Endodermal cell (in vitro differentiated cells): Measurements from ENCODE around the gene NUS1. TPM values are rescaled to one million over a fixed set of nuclear protein-coding genes. Genes with fewer than 3 reads are reported as not detected.

Source experiments
- DNase-seq: peaks from one replicate; pipeline ENCODE4 v3.0.0-alpha.2; 2017
- H3K27ac ChIP-seq: 2 replicates; pipeline ENCODE4 v1.5.1; 2013; ENCODE audit warnings: mild to moderate bottlenecking, low read depth, low read length, moderate library complexity
- H3K27me3 ChIP-seq: 2 replicates; pipeline ENCODE4 v1.6.1; 2013; ENCODE audit warnings: mild to moderate bottlenecking, low read length, moderate library complexity; ENCODE audit not compliant: insufficient read depth, control insufficient read depth, poor library complexity, severe bottlenecking
- H3K36me3 ChIP-seq: 2 replicates; pipeline ENCODE4 v1.7.0; 2013; ENCODE audit warnings: mild to moderate bottlenecking, low read length, moderate library complexity; ENCODE audit not compliant: control insufficient read depth, insufficient read depth
- H3K4me1 ChIP-seq: one replicate; pipeline ENCODE4 v1.7.0; 2013; ENCODE audit warnings: low read length; ENCODE audit not compliant: control insufficient read depth, insufficient read depth
- H3K4me3 ChIP-seq: 2 replicates; pipeline ENCODE4 v1.5.1; 2013; ENCODE audit warnings: mild to moderate bottlenecking, low read length, moderate library complexity
- H3K9ac ChIP-seq: 2 replicates; pipeline ENCODE4 v1.6.1; 2013; ENCODE audit warnings: mild to moderate bottlenecking, low read length, moderate library complexity; ENCODE audit not compliant: poor library complexity, severe bottlenecking; ENCODE audit errors: extremely low read depth
- H3K9me3 ChIP-seq: 2 replicates; pipeline ENCODE4 v1.6.1; 2013; ENCODE audit warnings: mild to moderate bottlenecking, low read length, moderate library complexity; ENCODE audit not compliant: control insufficient read depth
- H3K27ac Mint-ChIP-seq: 2 replicates; pipeline ENCODE4 v1.8.0; 2020; ENCODE audit warnings: mixed read lengths
- H3K27me3 Mint-ChIP-seq: 2 replicates; pipeline ENCODE4 v1.8.0; 2021; ENCODE audit warnings: mild to moderate bottlenecking, mixed read lengths; ENCODE audit not compliant: insufficient read depth
- H3K36me3 Mint-ChIP-seq: 2 replicates; pipeline ENCODE4 v1.8.0; 2020; ENCODE audit warnings: low read depth, mixed read lengths
- H3K4me1 Mint-ChIP-seq: 2 replicates; pipeline ENCODE4 v1.8.0; 2020; ENCODE audit warnings: mixed read lengths
- H3K4me3 Mint-ChIP-seq: 2 replicates; pipeline ENCODE4 v1.8.0; 2020; ENCODE audit warnings: mild to moderate bottlenecking, moderate library complexity, mixed read lengths
- H3K9me3 Mint-ChIP-seq: 2 replicates; pipeline ENCODE4 v1.8.0; 2020; ENCODE audit warnings: mild to moderate bottlenecking, mixed read lengths
- CTCF ChIP-seq: fragments of 200-600 bp; sonication (generic); conservative IDR thresholded peaks from 2 replicates; pipeline ENCODE4 v1.5.0; 2021; ENCODE audit warnings: antibody characterized with exemption, mild to moderate bottlenecking
- WGBS, 2 experiments: methylation state at CpG; one replicate each; pipeline versions ENCODE4 v1.1.5 to v1.1.7; 2013; ENCODE audit warnings: missing lambda C conversion rate in 2 of 2, mixed read lengths in 1 of 2; ENCODE audit not compliant: insufficient coverage in 1 of 2, insufficient read length in 1 of 2; 5-methylcytosine and 5-hydroxymethylcytosine counted together
- long read RNA-seq, 4 experiments: library from polyadenylated mRNA in 2 of 4; library from RNA in 1 of 4; library from capped mRNA in 1 of 4; stranded (forward) in 3 of 4; unstranded in 1 of 4; transcript quantifications; one replicate each; pipeline ENCODE4 v2.0.0, GENCODE V29; 2020 to 2021; ENCODE audit warnings: inconsistent platforms in 1 of 4
- polyA plus RNA-seq, 2 experiments: library from polyadenylated mRNA; stranded (reverse); fragments of 50-300 nt; gene quantifications; one replicate each; pipeline ENCODE4 v1.2.3, GENCODE V29; 2013
- total RNA-seq, 2 donors: library from RNA; stranded (reverse); fragmentation: NEBNext Ultra II Directional in 1 of 2; extraction: Animal tissue kit (Norgen Biotek cat#: 25700) in 1 of 2; gene quantifications; 2 replicates in 1 of 2; 3 replicates in 1 of 2; pipeline ENCODE4 v1.2.1, GENCODE V29; 2021

The NUS1 gene
- 10 to 100 TPM; 45.7 to 65.1 TPM for total RNA-seq
- 39.5 TPM for polyA plus RNA-seq (2013, experiment 1 of 2)
- polyA plus RNA-seq (2013, experiment 2 of 2): 38.2 TPM
- long read RNA-seq, experiment 1, full-length matches to known transcripts: 13 of 44 reads
- long read RNA-seq, experiment 1, partial matches to known transcripts: 4 of 44 reads
- long read RNA-seq, experiment 1, other reads (novel, unspliced or antisense): 27 of 44 reads
- long read RNA-seq, experiment 2, full-length matches to known transcripts: 69 of 80 reads
- long read RNA-seq, experiment 2, partial matches to known transcripts: 5 of 80 reads
- long read RNA-seq, experiment 2, other reads (novel, unspliced or antisense): 6 of 80 reads
- long read RNA-seq, experiment 3, full-length matches to known transcripts: 42 of 60 reads
- long read RNA-seq, experiment 3, partial matches to known transcripts: 13 of 60 reads
- long read RNA-seq, experiment 3, other reads (novel, unspliced or antisense): 5 of 60 reads
- long read RNA-seq, experiment 4, partial matches to known transcripts: 1 of 3 reads
- long read RNA-seq, experiment 4, other reads (novel, unspliced or antisense): 2 of 3 reads

GRCh38 chr6:117674991-117675657, at the start of gene NUS1:
NUS1 (plus strand) TSS chr6:117675469; CDS start chr6:117675671, 202 bp downstream.
- Histone ChIP-seq H3K4me1 (no peaks in the 10 kb centered on the region), H3K9me3 (peaks cover 19% of the 10 kb centered on the region), H3K27me3 (no peaks in the 10 kb centered on the region), H3K36me3 (peaks cover 28% of the 10 kb centered on the region), H3K9ac (peak within 1 kb of the TSS; percentile 63), H3K4me3 (peak within 1 kb of the TSS; percentile 86), H3K27ac (no peak within 1 kb of the TSS)
- peak; percentile 84 for TF ChIP-seq CTCF
- H3K27ac Mint-ChIP-seq: peak within 1 kb of the TSS; percentile 89
- H3K36me3 Mint-ChIP-seq: peaks cover 28% of the 10 kb centered on the region
- 1 to 5% methylated on average over 14 to 53 of the region's 53 CpGs for WGBS, 2 experiments
- peaks cover 11% of the 10 kb centered on the region for H3K9me3 Mint-ChIP-seq
- peak within 1 kb of the TSS; percentile 87 for H3K4me3 Mint-ChIP-seq
- H3K27me3 Mint-ChIP-seq: no peaks in the 10 kb centered on the region
- peak; percentile 99 for DNase-seq
- peaks cover 31% of the 10 kb centered on the region for H3K4me1 Mint-ChIP-seq

GRCh38 chr6:117627533-117627932, 47.7 kb upstream of the NUS1 start:
- Mint-ChIP-seq H3K27me3 (no peaks in the 10 kb centered on the region), H3K9me3 (peaks cover 78% of the 10 kb centered on the region), H3K4me3 (no peak overlapping the region), H3K27ac (no peak overlapping the region), H3K36me3 (peaks cover 21% of the 10 kb centered on the region), H3K4me1 (no peaks in the 10 kb centered on the region)
- no peaks in the 10 kb centered on the region for H3K4me1 ChIP-seq
- peak overlapping the region; percentile 57 for H3K4me3 ChIP-seq
- no peak overlapping the region for H3K27ac ChIP-seq
- no peaks in the 10 kb centered on the region for H3K27me3 ChIP-seq
- TF ChIP-seq CTCF: no peak
- no peak overlapping the region for H3K9ac ChIP-seq
- peaks cover 85% of the 10 kb centered on the region for H3K9me3 ChIP-seq
- no peak for DNase-seq
- H3K36me3 ChIP-seq: peaks cover 3% of the 10 kb centered on the region

GRCh38 chr6:117629119-117629660, 46.1 kb upstream of the NUS1 start:
- Histone ChIP-seq H3K9ac (no peak overlapping the region), H3K4me1 (no peaks in the 10 kb centered on the region), H3K27me3 (no peaks in the 10 kb centered on the region), H3K36me3 (peaks cover 3% of the 10 kb centered on the region), H3K27ac (no peak overlapping the region), H3K4me3 (peak overlapping the region; percentile 57), H3K9me3 (peaks cover 68% of the 10 kb centered on the region)
- no peaks in the 10 kb centered on the region for H3K4me1 Mint-ChIP-seq
- H3K27ac Mint-ChIP-seq: no peak overlapping the region
- no peak for TF ChIP-seq CTCF
- WGBS, 2 experiments: 60 to 88% methylated on average over 1 of the region's 1 CpG
- no peaks in the 10 kb centered on the region for H3K27me3 Mint-ChIP-seq
- no peak overlapping the region for H3K4me3 Mint-ChIP-seq
- peaks cover 62% of the 10 kb centered on the region for H3K9me3 Mint-ChIP-seq
- H3K36me3 Mint-ChIP-seq: peaks cover 13% of the 10 kb centered on the region
- no peak for DNase-seq
